NB4 (cell line): ENCODE measurements around the gene IQCH.

Experiments used
- CTCF ChIP-seq: IDR thresholded peaks from one replicate; pipeline ENCODE4 v1.5.1; 2012; ENCODE audit warnings: low read depth, low read length
- MAX ChIP-seq: IDR thresholded peaks from 2 replicates; pipeline ENCODE4 v1.6.1; 2011; ENCODE audit warnings: low read depth, low read length
- MYC ChIP-seq: IDR thresholded peaks from 2 replicates; pipeline ENCODE4 v1.6.1; 2011; ENCODE audit warnings: low read depth, low read length
- POLR2A ChIP-seq: IDR thresholded peaks from 2 replicates; pipeline ENCODE4 v1.6.1; 2011; ENCODE audit warnings: mild to moderate bottlenecking; ENCODE audit not compliant: insufficient read length; ENCODE audit errors: extremely low read depth

- no peak for TF ChIP-seq CTCF
- no peak for TF ChIP-seq MAX
- TF ChIP-seq POLR2A = no peak
- no peak for TF ChIP-seq MYC
Measured at GRCh38 chr15:67241132-67241855, 13.3 kb upstream of the IQCH start.
